ENCODE data around the gene FTCD. TPM values are rescaled to one million over a fixed set of nuclear protein-coding genes. Genes with fewer than 3 reads are reported as not detected.
"Not testable (repeated sequence)": the region's sequence is repeated elsewhere in the genome, so short reads cannot be mapped to it uniquely, and the experiment has no call there.

The FTCD gene
- total RNA-seq, 4 donors from 2014 or later: not detected

- H3K27me3 ChIP-seq: no peaks in the 10 kb centered on the region
- H3K27ac ChIP-seq: no peak overlapping the region
- no peak for TF ChIP-seq POLR2AphosphoS5 (IDR thresholded peaks at IDR 0.05)
- TF ChIP-seq, protein P1, sequence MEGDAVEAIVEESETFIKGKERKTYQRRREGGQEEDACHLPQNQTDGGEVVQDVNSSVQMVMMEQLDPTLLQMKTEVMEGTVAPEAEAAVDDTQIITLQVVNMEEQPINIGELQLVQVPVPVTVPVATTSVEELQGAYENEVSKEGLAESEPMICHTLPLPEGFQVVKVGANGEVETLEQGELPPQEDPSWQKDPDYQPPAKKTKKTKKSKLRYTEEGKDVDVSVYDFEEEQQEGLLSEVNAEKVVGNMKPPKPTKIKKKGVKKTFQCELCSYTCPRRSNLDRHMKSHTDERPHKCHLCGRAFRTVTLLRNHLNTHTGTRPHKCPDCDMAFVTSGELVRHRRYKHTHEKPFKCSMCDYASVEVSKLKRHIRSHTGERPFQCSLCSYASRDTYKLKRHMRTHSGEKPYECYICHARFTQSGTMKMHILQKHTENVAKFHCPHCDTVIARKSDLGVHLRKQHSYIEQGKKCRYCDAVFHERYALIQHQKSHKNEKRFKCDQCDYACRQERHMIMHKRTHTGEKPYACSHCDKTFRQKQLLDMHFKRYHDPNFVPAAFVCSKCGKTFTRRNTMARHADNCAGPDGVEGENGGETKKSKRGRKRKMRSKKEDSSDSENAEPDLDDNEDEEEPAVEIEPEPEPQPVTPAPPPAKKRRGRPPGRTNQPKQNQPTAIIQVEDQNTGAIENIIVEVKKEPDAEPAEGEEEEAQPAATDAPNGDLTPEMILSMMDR (IDR thresholded peaks at IDR 0.05): no peak
- H3K4me1 ChIP-seq: no peaks in the 10 kb centered on the region
- no peak overlapping the region for H3K4me3 ChIP-seq
- H3K36me3 ChIP-seq: peaks cover 26% of the 10 kb centered on the region
- H3K9me3 ChIP-seq: no peaks in the 10 kb centered on the region
- peak; percentile 47 to 76 for DNase-seq (ENCODE audit: low spot score in 2 of 2)
- 85% methylated on average over 14 of the region's 19 CpGs for WGBS
These were observed 45.8 kb downstream of the FTCD start for GRCh38 chr21:46109313-46110221.

- H3K27ac ChIP-seq: no peak overlapping the region
These were observed 46.5 kb downstream of the FTCD start for GRCh38 chr21:46108827-46109312.

DNA sequence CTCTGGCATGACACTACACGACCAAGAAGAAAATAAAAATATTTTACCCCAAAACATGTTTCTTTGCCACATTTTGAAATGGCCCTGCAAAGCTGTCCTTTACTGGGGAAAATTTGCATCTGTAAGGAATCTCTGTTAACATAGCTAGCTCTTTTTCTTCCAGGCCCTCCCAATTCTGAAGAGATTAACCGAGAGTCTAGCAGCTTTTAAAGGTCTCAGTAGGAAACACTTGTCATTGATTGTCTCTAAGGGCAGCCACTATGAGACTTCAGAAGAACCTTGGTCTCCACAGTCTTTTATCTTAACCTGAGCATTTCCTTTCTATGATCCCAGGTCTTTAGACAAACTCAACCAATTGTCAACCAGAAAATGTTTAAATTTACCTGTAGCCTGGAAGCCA is 48.0 kb downstream of the FTCD start:
- WGBS: 77% methylated on average over 2 of the region's 2 CpGs
- not testable (repeated sequence) for H3K9me3 ChIP-seq; H3K27ac ChIP-seq; DNase-seq (ENCODE audit: low spot score in 2 of 2); H3K4me3 ChIP-seq; H3K27me3 ChIP-seq; H3K36me3 ChIP-seq; H3K4me1 ChIP-seq

More at GRCh38 chr21:46108827-46109312, 46.5 kb downstream of the FTCD start:
- Histone ChIP-seq H3K4me1 (no peaks in the 10 kb centered on the region), H3K4me3 (no peak overlapping the region), H3K27me3 (no peaks in the 10 kb centered on the region), H3K9me3 (no peaks in the 10 kb centered on the region), H3K36me3 (peaks cover 22% of the 10 kb centered on the region)
- DNase-seq (ENCODE audit: low spot score in 2 of 2): no peak
- WGBS: 67% methylated on average over 7 of the region's 9 CpGs
- TF ChIP-seq POLR2A (IDR thresholded peaks at IDR 0.05) (no peak), POLR2AphosphoS5 (IDR thresholded peaks at IDR 0.05) (no peak), EP300 (IDR thresholded peaks at IDR 0.05) (no peak)
- TF ChIP-seq, protein P1 (IDR thresholded peaks at IDR 0.05): no peak

- H3K9me3 ChIP-seq: peaks cover 5% of the 10 kb centered on the region
- no peak overlapping the region for H3K27ac ChIP-seq
- H3K27me3 ChIP-seq: peaks cover 11% of the 10 kb centered on the region
- no peak for TF ChIP-seq EP300 (IDR thresholded peaks at IDR 0.05)
- no peak for TF ChIP-seq POLR2A (IDR thresholded peaks at IDR 0.05)
- TF ChIP-seq, protein P1 (IDR thresholded peaks at IDR 0.05): no peak
- no peak for TF ChIP-seq POLR2AphosphoS5 (IDR thresholded peaks at IDR 0.05)
- peaks cover 2% of the 10 kb centered on the region for H3K4me1 ChIP-seq
- H3K36me3 ChIP-seq: no peaks in the 10 kb centered on the region
- no peak overlapping the region for H3K4me3 ChIP-seq
- no peak for DNase-seq (ENCODE audit: low spot score in 2 of 2)
These were observed 51.3 kb downstream of the FTCD start for GRCh38 chr21:46104104-46104503.

DNA sequence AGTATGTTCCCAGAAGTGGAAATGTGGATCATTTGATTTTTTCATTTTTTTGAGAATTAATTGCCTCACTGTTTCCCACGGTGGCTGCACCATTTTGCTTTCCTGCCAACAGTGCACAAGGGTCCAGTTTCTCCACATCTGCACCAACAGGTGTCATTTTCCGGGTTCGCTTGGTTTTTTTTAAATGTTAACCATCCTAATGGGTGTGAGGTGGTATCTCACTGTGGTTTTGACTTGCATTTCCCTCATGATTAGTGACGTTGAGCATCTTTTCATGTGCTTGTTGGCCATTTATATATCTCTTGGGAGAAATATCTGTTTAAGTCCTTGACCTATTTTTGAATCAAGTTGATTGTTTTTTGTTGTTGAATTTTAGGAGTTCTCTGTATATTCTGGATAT is 54.5 kb downstream of the FTCD start:
- H3K9me3 ChIP-seq: peaks cover 5% of the 10 kb centered on the region
- H3K4me1 ChIP-seq: peaks cover 22% of the 10 kb centered on the region
- no peak for DNase-seq (ENCODE audit: low spot score in 2 of 2)
- H3K4me3 ChIP-seq: peak overlapping the region; percentile 82
- TF ChIP-seq POLR2A (IDR thresholded peaks at IDR 0.05) (no peak), POLR2AphosphoS5 (IDR thresholded peaks at IDR 0.05) (no peak), EP300 (IDR thresholded peaks at IDR 0.05) (no peak)
- TF ChIP-seq, protein P1 (IDR thresholded peaks at IDR 0.05): no peak
- no peaks in the 10 kb centered on the region for H3K36me3 ChIP-seq
- no peak overlapping the region for H3K27ac ChIP-seq
- 62% methylated on average over 4 of the region's 4 CpGs for WGBS
- H3K27me3 ChIP-seq: peaks cover 31% of the 10 kb centered on the region

Data from suprapubic skin (tissue), 4 donors.